GM18526 (cell line): ENCODE data around the gene OR5D13.

ENCODE experiments used
- POLR2A ChIP-seq: IDR thresholded peaks from 3 replicates; pipeline ENCODE4 v1.6.1; 2011; ENCODE audit not compliant: insufficient read length; ENCODE audit errors: extremely low read depth

The OR5D13 gene

GRCh38 chr11:55773138-55773537, at the start of gene OR5D13:
Gene OR5D13, plus strand, starts transcription at chr11:55773438. Its CDS starts 0 bp downstream, at chr11:55773438.
- no peak for TF ChIP-seq POLR2A

- no peak for TF ChIP-seq POLR2A
Measured at GRCh38 chr11:55726715-55727324, 46.4 kb upstream of the OR5D13 start.

GRCh38 chr11:55732936-55733335, 40.3 kb upstream of the OR5D13 start:
- TF ChIP-seq POLR2A, result no peak

GRCh38 chr11:55791606-55792005, 18.4 kb downstream of the OR5D13 start:
- no peak for TF ChIP-seq POLR2A

GRCh38 chr11:55793321-55793720, 20.1 kb downstream of the OR5D13 start:
- no peak for TF ChIP-seq POLR2A

GRCh38 chr11:55795256-55795655, 22.0 kb downstream of the OR5D13 start, which contains the start of gene OR5D14:
Gene OR5D14, plus strand, starts transcription at chr11:55795556. Its CDS starts 0 bp downstream, at chr11:55795556.
- no peak for TF ChIP-seq POLR2A

GRCh38 chr11:55806248-55806647, 33.0 kb downstream of the OR5D13 start:
- TF ChIP-seq POLR2A, result no peak

- no peak for TF ChIP-seq POLR2A
Measured at GRCh38 chr11:55811067-55811466, 37.8 kb downstream of the OR5D13 start, which contains the start of gene OR5L1. Gene OR5L1, plus strand, starts transcription at chr11:55811367. Its CDS starts 100 bp downstream, at chr11:55811467.

- no peak for TF ChIP-seq POLR2A
Measured at GRCh38 chr11:55819330-55819729, 46.1 kb downstream of the OR5D13 start, which contains the start of gene OR5D18. Gene OR5D18, plus strand, starts transcription at chr11:55819630. Its CDS starts 0 bp downstream, at chr11:55819630.
